Activated CD4-positive, alpha-beta memory T cell treated with anti-CD3 and anti-CD28 coated beads for 36 hours (primary cell): Measurements from ENCODE around the gene FSD1L. TPM values are rescaled to one million over a fixed set of nuclear protein-coding genes. Genes with fewer than 3 reads are reported as not detected.

Experiments
- CTCF ChIA-PET: fragments of 350-600 bp; sonication (Branson Sonifier 250); formaldehyde crosslinking; loops from one replicate; lab custom pipeline; 2021; ENCODE audit warnings: antibody characterized with exemption, inconsistent platforms; lab: Charles Lee
- POLR2A ChIA-PET: fragments of 350-600 bp; sonication (Branson Sonifier 250); formaldehyde crosslinking; loops from one replicate; lab custom pipeline; 2021; ENCODE audit warnings: antibody characterized with exemption; lab: Charles Lee
- DNase-seq: peaks from one replicate; pipeline ENCODE4 v3.0.0-alpha.2; 2020
- H3K27ac Mint-ChIP-seq: one replicate; pipeline ENCODE4 v1.8.0; 2021; ENCODE audit warnings: mixed read lengths
- H3K27me3 Mint-ChIP-seq: one replicate; pipeline ENCODE4 v1.8.0; 2021; ENCODE audit warnings: mixed read lengths
- H3K36me3 Mint-ChIP-seq: one replicate; pipeline ENCODE4 v1.8.0; 2021; ENCODE audit warnings: mixed read lengths
- H3K4me1 Mint-ChIP-seq: one replicate; pipeline ENCODE4 v1.8.0; 2021; ENCODE audit warnings: low read depth, mixed read lengths
- H3K4me3 Mint-ChIP-seq: one replicate; pipeline ENCODE4 v1.8.0; 2021; ENCODE audit warnings: mild to moderate bottlenecking, mixed read lengths
- H3K9me3 Mint-ChIP-seq: one replicate; pipeline ENCODE4 v1.8.0; 2021; ENCODE audit warnings: mixed read lengths
- intact Hi-C: fragments of 100-400 bp; cut with micrococcal nuclease; formaldehyde crosslinking; loops from one replicate; pipeline ENCODE4 v1.15.1; 2023
- total RNA-seq, 2 experiments: library from RNA; stranded (reverse); gene quantifications; one replicate each; pipeline ENCODE4 v1.2.3, GENCODE V29; 2021

The FSD1L gene
- total RNA-seq, 2 experiments from 2014 or later = 3.2 to 3.6 TPM

GRCh38 chr9:105438141-105438806 lies 9.6 kb upstream of the FSD1L start:
- no peaks in the 10 kb centered on the region for H3K9me3 Mint-ChIP-seq
- POLR2A ChIA-PET = no interaction called here
- H3K27ac Mint-ChIP-seq = no peak overlapping the region
- no peaks in the 10 kb centered on the region for H3K36me3 Mint-ChIP-seq
- H3K4me1 Mint-ChIP-seq = no peaks in the 10 kb centered on the region
- DNase-seq = no peak
- intact Hi-C loops = no loop called here
- no peaks in the 10 kb centered on the region for H3K27me3 Mint-ChIP-seq
- CTCF ChIA-PET = no interaction called here
- no peak overlapping the region for H3K4me3 Mint-ChIP-seq

GRCh38 chr9:105439428-105439827 lies 8.4 kb upstream of the FSD1L start:
- Mint-ChIP-seq H3K9me3 (no peaks in the 10 kb centered on the region), H3K4me3 (no peak overlapping the region), H3K36me3 (no peaks in the 10 kb centered on the region), H3K27ac (no peak overlapping the region), H3K27me3 (no peaks in the 10 kb centered on the region), H3K4me1 (no peaks in the 10 kb centered on the region)
- POLR2A ChIA-PET = no interaction called here
- intact Hi-C loops = no loop called here
- CTCF ChIA-PET = no interaction called here
- no peak for DNase-seq

DNA sequence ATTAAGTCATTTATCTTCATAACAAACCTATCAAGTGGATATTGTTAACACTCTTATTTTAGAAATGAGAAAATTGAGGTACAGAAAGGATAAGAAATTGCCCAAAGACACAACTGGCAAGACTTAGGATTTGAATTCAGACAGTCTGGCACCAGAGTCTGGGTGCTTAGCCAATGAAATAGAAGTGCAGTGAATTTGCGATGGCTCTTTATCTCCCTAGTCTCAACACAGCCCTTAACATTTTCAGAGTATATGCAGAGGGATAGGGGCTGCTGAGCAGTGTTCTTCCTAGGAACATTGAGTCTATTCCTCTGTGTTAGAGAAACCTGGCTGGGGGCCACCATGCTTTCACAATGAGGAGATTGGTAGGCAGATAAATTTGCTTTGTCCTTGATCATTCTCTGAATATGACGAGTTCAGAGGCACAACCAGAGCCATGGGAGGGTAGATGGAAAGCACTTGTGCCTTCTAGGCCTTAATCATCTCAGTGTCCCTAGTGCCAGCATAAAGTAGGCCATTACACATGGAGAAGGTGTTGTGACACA lies 6.1 kb upstream of the FSD1L start:
- no peaks in the 10 kb centered on the region for H3K27me3 Mint-ChIP-seq
- POLR2A ChIA-PET = no interaction called here
- CTCF ChIA-PET = no interaction called here
- no peaks in the 10 kb centered on the region for H3K4me1 Mint-ChIP-seq
- no peak for DNase-seq
- no peaks in the 10 kb centered on the region for H3K36me3 Mint-ChIP-seq
- no peak overlapping the region for H3K27ac Mint-ChIP-seq
- no peaks in the 10 kb centered on the region for H3K9me3 Mint-ChIP-seq
- intact Hi-C loops = no loop called here
- H3K4me3 Mint-ChIP-seq = no peak overlapping the region

DNA sequence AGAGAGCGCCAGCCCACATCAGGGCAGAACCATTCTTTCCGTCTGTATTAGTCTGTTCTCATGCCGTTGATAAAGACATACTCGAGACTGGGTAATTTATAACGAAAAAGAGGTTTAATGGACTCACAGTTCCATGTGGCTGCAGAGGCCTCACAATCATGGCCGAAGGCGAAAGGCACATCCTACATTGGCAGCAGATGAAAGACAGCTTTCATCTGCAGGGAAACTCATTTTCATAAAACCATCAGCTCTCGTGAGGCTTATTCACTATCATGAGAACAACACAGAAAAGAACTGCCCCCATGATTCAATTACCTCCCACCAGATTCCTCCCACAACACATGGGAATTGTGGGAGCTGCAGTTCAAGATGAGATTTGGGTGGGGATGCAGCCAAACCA lies 4.7 kb upstream of the FSD1L start:
- POLR2A ChIA-PET = no interaction called here
- intact Hi-C loops = no loop called here
- H3K4me3 Mint-ChIP-seq = no peak overlapping the region

DNA sequence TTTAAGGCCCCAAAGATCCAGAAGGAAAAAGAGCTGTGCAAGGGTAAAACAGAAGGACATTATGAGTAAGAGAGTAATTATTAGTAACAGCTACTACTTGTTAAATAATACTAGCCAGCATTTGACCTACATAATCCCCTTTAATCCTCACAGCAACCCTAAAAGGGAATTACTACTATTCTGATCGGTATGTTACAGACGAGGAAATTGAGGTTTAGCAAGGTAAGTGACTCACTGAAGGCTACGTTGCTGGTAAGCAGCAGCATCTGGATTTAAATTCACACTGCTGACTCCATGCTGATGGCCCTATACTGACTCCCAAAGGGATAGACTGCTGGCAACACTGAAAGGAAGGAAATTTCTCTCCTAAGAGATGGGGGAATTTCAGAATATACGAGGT lies 3.7 kb upstream of the FSD1L start:
- H3K27me3 Mint-ChIP-seq = no peaks in the 10 kb centered on the region
- peaks cover 12% of the 10 kb centered on the region for H3K4me1 Mint-ChIP-seq
- H3K9me3 Mint-ChIP-seq = no peaks in the 10 kb centered on the region
- H3K27ac Mint-ChIP-seq = no peak overlapping the region
- no peak overlapping the region for H3K4me3 Mint-ChIP-seq
- ChIA-PET CTCF (no interaction called here), POLR2A (no interaction called here)
- no peaks in the 10 kb centered on the region for H3K36me3 Mint-ChIP-seq
- intact Hi-C loops = no loop called here
- DNase-seq = no peak

More for the DNA sequence above, 4.7 kb upstream of the FSD1L start:
- Mint-ChIP-seq H3K27ac (no peak overlapping the region), H3K4me1 (peaks cover 5% of the 10 kb centered on the region), H3K9me3 (no peaks in the 10 kb centered on the region), H3K36me3 (no peaks in the 10 kb centered on the region), H3K27me3 (no peaks in the 10 kb centered on the region)
- CTCF ChIA-PET = no interaction called here
- no peak for DNase-seq

- POLR2A ChIA-PET = no interaction called here
- no peak for DNase-seq
- CTCF ChIA-PET = interaction anchor here (0.7 kb wide), 1 partner anchor 30 kb away, joined by 3 read pairs; no protein-coding TSS in a partner anchor
- Mint-ChIP-seq H3K36me3 (no peaks in the 10 kb centered on the region), H3K4me3 (no peak overlapping the region), H3K27ac (no peak overlapping the region), H3K4me1 (peaks cover 13% of the 10 kb centered on the region), H3K27me3 (no peaks in the 10 kb centered on the region), H3K9me3 (no peaks in the 10 kb centered on the region)
- intact Hi-C loops = loop anchor here (5.0 kb wide), 3 partner anchors 97 to 1353 kb away; partner anchors contain the start of gene SMC2
Observed at GRCh38 chr9:105445203-105445881, 2.5 kb upstream of the FSD1L start.

DNA sequence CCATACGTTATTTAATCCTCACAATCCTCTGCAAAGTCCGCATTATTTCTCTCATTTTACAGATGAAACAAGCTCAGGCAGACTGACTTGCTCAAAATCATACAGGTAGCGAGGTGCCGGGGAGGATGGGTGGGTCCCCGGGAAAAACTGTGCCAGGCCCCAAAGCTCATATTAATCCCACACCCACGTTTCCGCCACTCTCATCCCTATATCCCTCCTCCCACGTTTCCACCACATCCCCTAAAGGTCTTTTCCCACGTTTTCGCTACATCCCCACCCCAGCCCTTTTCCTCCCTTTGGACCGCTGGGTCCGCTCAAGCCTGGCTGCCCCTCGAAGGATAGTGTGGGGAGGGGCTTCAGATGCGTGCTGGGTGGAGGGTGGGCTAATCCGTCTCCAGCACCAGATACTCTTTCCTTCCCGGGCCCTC lies 434 bp upstream of the FSD1L start:
- Mint-ChIP-seq H3K4me3 (peak overlapping the region; percentile 63), H3K27ac (peak overlapping the region; percentile 49), H3K36me3 (no peaks in the 10 kb centered on the region), H3K27me3 (no peaks in the 10 kb centered on the region), H3K4me1 (peaks cover 13% of the 10 kb centered on the region), H3K9me3 (no peaks in the 10 kb centered on the region)
- intact Hi-C loops = loop anchor here (1.0 to 5.0 kb wide), 5 partner anchors 95 to 1355 kb away; partner anchors contain the start of genes FKTN and SMC2
- ChIA-PET POLR2A (no interaction called here), CTCF (interaction anchor here (0.8 to 1.0 kb wide), 2 partner anchors 24 to 700 kb away, joined by 3 to 4 read pairs; partner anchors contain the start of gene NIPSNAP3A)
- no peak for DNase-seq

DNA sequence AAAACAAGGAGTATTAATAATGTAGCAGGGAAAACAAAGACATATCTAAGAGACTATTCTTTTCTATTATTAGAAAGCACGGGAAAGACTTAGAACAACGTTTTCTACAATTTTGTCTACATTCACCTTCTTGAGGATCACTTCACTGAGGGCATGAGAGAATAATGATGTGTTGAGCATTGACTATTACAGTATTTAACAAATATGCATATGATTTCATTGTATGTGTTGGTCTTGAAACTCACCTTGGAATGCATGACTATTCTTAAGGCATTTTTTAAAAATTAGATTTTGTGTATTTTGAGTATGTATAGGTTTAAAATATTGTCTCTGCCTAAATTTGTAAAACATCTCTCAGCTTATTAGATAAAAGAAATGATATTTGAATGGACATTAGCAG lies 1.2 kb downstream of the FSD1L start:
- intact Hi-C loops = loop anchor here (5.0 kb wide), 3 partner anchors 93 to 1357 kb away; partner anchors contain the start of gene SMC2
- Mint-ChIP-seq H3K4me1 (peaks cover 13% of the 10 kb centered on the region), H3K4me3 (peak overlapping the region; percentile 63), H3K27me3 (no peaks in the 10 kb centered on the region), H3K36me3 (no peaks in the 10 kb centered on the region), H3K9me3 (no peaks in the 10 kb centered on the region), H3K27ac (no peak overlapping the region)
- POLR2A ChIA-PET = interaction anchor here (0.9 kb wide), 1 partner anchor 18 kb away, joined by 3 read pairs; no protein-coding TSS in a partner anchor
- CTCF ChIA-PET = interaction anchor here (1.5 kb wide), 1 partner anchor 33 kb away, joined by 3 read pairs; no protein-coding TSS in a partner anchor
- no peak for DNase-seq

- intact Hi-C loops = no loop called here
- CTCF ChIA-PET = no interaction called here
Observed at GRCh38 chr9:105452185-105452584, 4.4 kb downstream of the FSD1L start.

GRCh38 chr9:105455836-105456475 lies 8.1 kb downstream of the FSD1L start:
- Mint-ChIP-seq H3K4me3 (no peak overlapping the region), H3K27me3 (peaks cover 2% of the 10 kb centered on the region), H3K9me3 (peaks cover 8% of the 10 kb centered on the region), H3K4me1 (no peaks in the 10 kb centered on the region), H3K27ac (no peak overlapping the region), H3K36me3 (peaks cover 10% of the 10 kb centered on the region)
- intact Hi-C loops = no loop called here
- POLR2A ChIA-PET = no interaction called here
- CTCF ChIA-PET = no interaction called here
- no peak for DNase-seq

More at GRCh38 chr9:105452185-105452584, 4.4 kb downstream of the FSD1L start:
- Mint-ChIP-seq H3K4me3 (no peak overlapping the region), H3K9me3 (no peaks in the 10 kb centered on the region), H3K36me3 (peaks cover 3% of the 10 kb centered on the region), H3K27ac (no peak overlapping the region), H3K4me1 (peaks cover 13% of the 10 kb centered on the region), H3K27me3 (peaks cover 2% of the 10 kb centered on the region)
- no peak for DNase-seq
- POLR2A ChIA-PET = no interaction called here

- CTCF ChIA-PET = interaction anchor here (0.9 kb wide), 1 partner anchor 423 kb away, joined by 3 read pairs; no protein-coding TSS in a partner anchor
- H3K4me1 Mint-ChIP-seq = no peaks in the 10 kb centered on the region
- peaks cover 8% of the 10 kb centered on the region for H3K9me3 Mint-ChIP-seq
- H3K36me3 Mint-ChIP-seq = peaks cover 10% of the 10 kb centered on the region
- no peak overlapping the region for H3K27ac Mint-ChIP-seq
- POLR2A ChIA-PET = no interaction called here
- peaks cover 2% of the 10 kb centered on the region for H3K27me3 Mint-ChIP-seq
- DNase-seq = no peak
- H3K4me3 Mint-ChIP-seq = no peak overlapping the region
- intact Hi-C loops = no loop called here
Observed at GRCh38 chr9:105457560-105458294, 9.9 kb downstream of the FSD1L start.
